B cell (primary cell): ENCODE results near the gene NAXD. TPM values are rescaled to one million over a fixed set of nuclear protein-coding genes. Genes with fewer than 3 reads are reported as not detected.

Source experiments
- ATAC-seq: fragments of 200-7000 bp; cut with Tn5 transposase; one replicate; pipeline ENCODE4 v1.10.0; 2021; ENCODE audit warnings: low read depth, mild to moderate bottlenecking, moderate number of reproducible peaks, moderate library complexity
- CTCF ChIA-PET: fragments of 350-600 bp; sonication (Branson Sonifier 250); formaldehyde crosslinking; loops from one replicate; lab custom pipeline; 2021; ENCODE audit warnings: antibody characterized with exemption, inconsistent platforms; lab: Charles Lee
- POLR2A ChIA-PET: fragments of 350-600 bp; sonication (Branson Sonifier 250); formaldehyde crosslinking; loops from one replicate; lab custom pipeline; 2021; ENCODE audit warnings: antibody characterized with exemption; lab: Charles Lee
- DNase-seq: peaks from one replicate; pipeline ENCODE4 v3.0.0; 2013
- H2AFZ ChIP-seq: 2 replicates; pipeline ENCODE4 v1.6.1; 2012; ENCODE audit warnings: mild to moderate bottlenecking, low read depth, low read length; ENCODE audit not compliant: insufficient read depth, poor library complexity, severe bottlenecking
- H3K27ac ChIP-seq, 2 donors: 1 replicate in 1 of 2; 2 replicates in 1 of 2; pipeline ENCODE4 v1.5.1; 2012 to 2013; ENCODE audit warnings: low read length in 2 of 2, mild to moderate bottlenecking in 2 of 2, moderate library complexity in 1 of 2
- H3K27me3 ChIP-seq, 4 experiments: fragments of 200-600 bp in 1 of 4; sonication (generic) in 1 of 4; replicated peaks in 1 of 4; 1 replicate in 2 of 4; 2 replicates in 2 of 4; pipeline versions ENCODE4 v1.6.1 to v1.7.0; 2013 to 2016; ENCODE audit warnings: low read length in 3 of 4, mild to moderate bottlenecking in 2 of 4, mixed read lengths in 1 of 4, moderate library complexity in 1 of 4; ENCODE audit not compliant: insufficient read depth in 4 of 4, control insufficient read depth in 3 of 4; ENCODE audit errors: control extremely low read depth in 1 of 4
- H3K36me3 ChIP-seq, 2 experiments: replicated peaks in 1 of 2; 1 replicate in 1 of 2; 2 replicates in 1 of 2; pipeline versions ENCODE4 v1.6.1 to v1.7.1; 2013; ENCODE audit warnings: low read length in 1 of 2; ENCODE audit not compliant: insufficient read depth in 2 of 2, control insufficient read depth in 1 of 2; ENCODE audit errors: control extremely low read depth in 1 of 2, extremely low read depth in 1 of 2
- H3K4me1 ChIP-seq, 2 donors: fragments of 200-600 bp in 1 of 2; sonication (generic) in 1 of 2; 1 replicate in 1 of 2; 2 replicates in 1 of 2; pipeline versions ENCODE4 v1.5.1 to v1.6.1; 2013 to 2017; ENCODE audit warnings: low read length in 2 of 2; ENCODE audit not compliant: control insufficient read depth in 2 of 2, insufficient read depth in 2 of 2
- H3K4me2 ChIP-seq: replicated peaks from 2 replicates; pipeline ENCODE3; 2012; ENCODE audit warnings: mild to moderate bottlenecking, low read depth, low read length; ENCODE audit not compliant: poor library complexity, severe bottlenecking
- H3K4me3 ChIP-seq, 5 experiments: fragments of 200-600 bp in 1 of 5; sonication (generic) in 1 of 5; 1 replicate in 3 of 5; 2 replicates in 2 of 5; pipeline versions ENCODE4 v1.5.1 to v1.7.0; 2011 to 2016; ENCODE audit warnings: low read length in 4 of 5, mild to moderate bottlenecking in 4 of 5, low read depth in 2 of 5, control low read depth in 1 of 5, moderate library complexity in 1 of 5; ENCODE audit not compliant: insufficient read depth in 1 of 5; ENCODE audit errors: control extremely low read depth in 1 of 5, extremely low read depth in 1 of 5
- H3K79me2 ChIP-seq: fragments of 200-600 bp; sonication (generic); one replicate; pipeline ENCODE4 v1.6.0; 2016; ENCODE audit warnings: low read length; ENCODE audit not compliant: control insufficient read depth, insufficient read depth
- H3K9ac ChIP-seq: fragments of 200-600 bp; sonication (generic); 2 replicates; pipeline ENCODE4 v1.6.1; 2017; ENCODE audit warnings: mild to moderate bottlenecking, low read length, moderate library complexity
- H3K9me3 ChIP-seq, 3 donors: one replicate each; pipeline versions ENCODE4 v1.6.1 to v1.7.1; 2013; ENCODE audit warnings: low read length in 2 of 3; ENCODE audit not compliant: control insufficient read depth in 2 of 3, insufficient read depth in 1 of 3; ENCODE audit errors: control extremely low read depth in 1 of 3
- H4K20me1 ChIP-seq: 2 replicates; pipeline ENCODE4 v1.6.0; 2012; ENCODE audit warnings: mild to moderate bottlenecking, low read length; ENCODE audit not compliant: insufficient read depth, control insufficient read depth, poor library complexity, severe bottlenecking
- H3K27ac Mint-ChIP-seq: one replicate; pipeline ENCODE4 v1.8.0; 2021; ENCODE audit warnings: mixed read lengths
- H3K27me3 Mint-ChIP-seq: one replicate; pipeline ENCODE4 v1.8.0; 2021; ENCODE audit warnings: mixed read lengths
- H3K4me1 Mint-ChIP-seq: one replicate; pipeline ENCODE4 v1.8.0; 2021; ENCODE audit warnings: mixed read lengths
- H3K4me3 Mint-ChIP-seq: one replicate; pipeline ENCODE4 v1.8.0; 2021; ENCODE audit warnings: mixed read lengths
- H3K9me3 Mint-ChIP-seq: one replicate; pipeline ENCODE4 v1.8.0; 2022; ENCODE audit warnings: mixed read lengths; ENCODE audit not compliant: insufficient read depth
- CTCF ChIP-seq: fragments of 200-600 bp; IDR thresholded peaks from one replicate; pipeline ENCODE4 v1.8.0; 2022; ENCODE audit warnings: antibody characterized with exemption, mild to moderate bottlenecking
- EZH2 ChIP-seq: IDR thresholded peaks from 2 replicates; pipeline ENCODE4 v1.6.1; 2012; ENCODE audit warnings: borderline replicate concordance, low read depth, mild to moderate bottlenecking, moderate library complexity, low read length; ENCODE audit not compliant: insufficient read depth, poor library complexity, severe bottlenecking
- WGBS: methylation state at CpG from one replicate; pipeline ENCODE4 v1.1.5; 2013; ENCODE audit warnings: missing lambda C conversion rate; ENCODE audit not compliant: insufficient coverage; 5-methylcytosine and 5-hydroxymethylcytosine counted together
- intact Hi-C: fragments of 100-400 bp; cut with micrococcal nuclease; formaldehyde crosslinking; loops from one replicate; pipeline ENCODE4 v1.10.0; 2022
- polyA plus RNA-seq: library from polyadenylated mRNA; depleted of rRNA; stranded (reverse); fragments of >200 nt; gene quantifications from 2 replicates; pipeline ENCODE4 v1.2.3, GENCODE V29; 2012
- total RNA-seq, 2 donors: library from RNA; stranded (reverse); fragments of 120-200 nt in 1 of 2; gene quantifications; 1 replicate in 1 of 2; 2 replicates in 1 of 2; pipeline versions ENCODE4 v1.2.3 to v1.2.4, GENCODE V29; 2013 to 2022

The NAXD gene
- total and polyA plus RNA-seq, 2 donors (not counting 1 experiment from before 2014, with no cell fraction given), result 28.4 to 33.3 TPM

- no peak overlapping the region for H2AFZ ChIP-seq
- ChIA-PET POLR2A (interaction anchor here (0.6 kb wide), 1 partner anchor 295 kb away, joined by 3 read pairs; no protein-coding TSS in a partner anchor), CTCF (interaction anchor here (1.4 to 1.8 kb wide), 4 partner anchors 47 to 470 kb away, joined by 4 to 11 read pairs (median 6); no protein-coding TSS in a partner anchor)
- no peak overlapping the region for H3K9ac ChIP-seq
- intact Hi-C loops, result loop anchor here (10.0 kb wide), 1 partner anchor 468 kb away; no protein-coding TSS in a partner anchor
- no peak overlapping the region for H3K27ac Mint-ChIP-seq
- H3K36me3 ChIP-seq, result no peaks in the 10 kb centered on the region
- DNase-seq (no peak), ATAC-seq (no peak)
- H3K9me3 Mint-ChIP-seq, result no peaks in the 10 kb centered on the region
- H3K4me3 Mint-ChIP-seq, result no peak overlapping the region
- no peaks in the 10 kb centered on the region for H3K9me3 ChIP-seq
- H3K27me3 Mint-ChIP-seq, result peaks cover 6% of the 10 kb centered on the region
- peaks cover 4% of the 10 kb centered on the region for H3K4me1 Mint-ChIP-seq
- no peaks in the 10 kb centered on the region for H4K20me1 ChIP-seq
- no peak overlapping the region for H3K4me2 ChIP-seq
- H3K4me3 ChIP-seq, result no peak overlapping the region
- peaks cover 0 to 1% (median 0%) of the 10 kb centered on the region in 4 experiments for H3K27me3 ChIP-seq
- no peaks in the 10 kb centered on the region for H3K4me1 ChIP-seq
- WGBS, result 87% methylated on average over 9 of the region's 16 CpGs
- H3K79me2 ChIP-seq, result no peaks in the 10 kb centered on the region
- H3K27ac ChIP-seq, result no peak overlapping the region
- no peak for TF ChIP-seq CTCF
- TF ChIP-seq EZH2, result no peak
These were observed 18.2 kb upstream of the NAXD start for GRCh38 chr13:110597041-110597689.

GRCh38 chr13:110600261-110600819, 15.0 kb upstream of the NAXD start:
- Mint-ChIP-seq H3K27me3 (peaks cover 6% of the 10 kb centered on the region), H3K4me1 (no peaks in the 10 kb centered on the region), H3K4me3 (no peak overlapping the region), H3K9me3 (no peaks in the 10 kb centered on the region), H3K27ac (no peak overlapping the region)
- CTCF ChIA-PET, result no interaction called here
- 85% methylated on average over 10 of the region's 10 CpGs for WGBS
- DNase-seq, result no peak
- intact Hi-C loops, result no loop called here
- POLR2A ChIA-PET, result no interaction called here
- Histone ChIP-seq H4K20me1 (no peaks in the 10 kb centered on the region), H3K4me3 (no peak overlapping the region), H3K27ac (no peak overlapping the region), H2AFZ (no peak overlapping the region), H3K9ac (no peak overlapping the region), H3K27me3 (peaks cover 0 to 3% (median 0%) of the 10 kb centered on the region in 4 experiments), H3K9me3 (no peaks in the 10 kb centered on the region), H3K4me1 (no peaks in the 10 kb centered on the region), H3K79me2 (no peaks in the 10 kb centered on the region), H3K4me2 (no peak overlapping the region), H3K36me3 (no peaks in the 10 kb centered on the region)
- TF ChIP-seq CTCF (no peak), EZH2 (no peak)
- ATAC-seq, result no peak
